GM08714 (cell line): Measurements from ENCODE around the gene ZNF358.

Experiments used
- H3K4me3 ChIP-seq: fragments of 200-500 bp; sonication (Bioruptor generic); 2 replicates; pipeline ENCODE4 v1.5.1; 2014; ENCODE audit warnings: mild to moderate bottlenecking, low read length, inconsistent platforms
- ZNF274 ChIP-seq: IDR thresholded peaks from 2 replicates; pipeline ENCODE4 v1.6.1; 2012; ENCODE audit warnings: mild to moderate bottlenecking, low read depth, low read length

ZNF358 gene

GRCh38 chr19:7521551-7522071 lies 5.7 kb downstream of the ZNF358 start:
- no peak for TF ChIP-seq ZNF274
- no peak overlapping the region; the same call in 1 of the 2 replicates for H3K4me3 ChIP-seq

- TF ChIP-seq ZNF274, result no peak
- H3K4me3 ChIP-seq, result peak within 1 kb of the TSS; percentile 87
Measured at GRCh38 chr19:7522072-7522922, 6.4 kb downstream of the ZNF358 start, which contains the start of gene MCOLN1. TSS of gene MCOLN1 (plus strand) at chr19:7522624. CDS start at chr19:7522751, 127 bp downstream.

- TF ChIP-seq ZNF274, result no peak
Measured at GRCh38 chr19:7522923-7523667, 7.2 kb downstream of the ZNF358 start.

GRCh38 chr19:7524523-7524922 lies 8.6 kb downstream of the ZNF358 start:
- no peak overlapping the region for H3K4me3 ChIP-seq
- TF ChIP-seq ZNF274, result no peak

More at GRCh38 chr19:7522923-7523667, 7.2 kb downstream of the ZNF358 start:
- peak overlapping the region; percentile 87 for H3K4me3 ChIP-seq

GRCh38 chr19:7524992-7525739 lies 9.3 kb downstream of the ZNF358 start:
- no peak for TF ChIP-seq ZNF274

GRCh38 chr19:7526059-7526929 lies 10.4 kb downstream of the ZNF358 start:
- no peak overlapping the region for H3K4me3 ChIP-seq
- TF ChIP-seq ZNF274, result no peak

More at GRCh38 chr19:7524992-7525739, 9.3 kb downstream of the ZNF358 start:
- no peak overlapping the region for H3K4me3 ChIP-seq

GRCh38 chr19:7527516-7528191 lies 11.8 kb downstream of the ZNF358 start:
- TF ChIP-seq ZNF274, result no peak
- no peak overlapping the region for H3K4me3 ChIP-seq

GRCh38 chr19:7528192-7528519 lies 12.3 kb downstream of the ZNF358 start:
- H3K4me3 ChIP-seq, result no peak overlapping the region
- TF ChIP-seq ZNF274, result no peak

GRCh38 chr19:7528522-7529245 lies 12.8 kb downstream of the ZNF358 start:
- TF ChIP-seq ZNF274, result no peak
- H3K4me3 ChIP-seq, result no peak overlapping the region

GRCh38 chr19:7529246-7529600 lies 13.3 kb downstream of the ZNF358 start:
- no peak for TF ChIP-seq ZNF274

GRCh38 chr19:7529610-7530490 lies 13.9 kb downstream of the ZNF358 start:
- H3K4me3 ChIP-seq, result no peak overlapping the region
- TF ChIP-seq ZNF274, result no peak

More at GRCh38 chr19:7529246-7529600, 13.3 kb downstream of the ZNF358 start:
- no peak overlapping the region for H3K4me3 ChIP-seq
